ENCODE measurements around the gene ARFRP1.

The ARFRP1 gene

GRCh38 chr20:63686492-63687321 is 21.1 kb downstream of the ARFRP1 start:
- TF ChIP-seq CTCF (IDR thresholded peaks at IDR 0.05): no peak

GRCh38 chr20:63686094-63686491 is 21.7 kb downstream of the ARFRP1 start:
- TF ChIP-seq CTCF (IDR thresholded peaks at IDR 0.05): no peak

GRCh38 chr20:63685269-63686026 is 22.3 kb downstream of the ARFRP1 start:
- TF ChIP-seq CTCF (IDR thresholded peaks at IDR 0.05): no peak

- TF ChIP-seq CTCF (IDR thresholded peaks at IDR 0.05): no peak
Measured at GRCh38 chr20:63682384-63683139, 25.2 kb downstream of the ARFRP1 start.

GRCh38 chr20:63681609-63682142 is 26.1 kb downstream of the ARFRP1 start:
- TF ChIP-seq CTCF (IDR thresholded peaks at IDR 0.05): no peak

- no peak for TF ChIP-seq CTCF (IDR thresholded peaks at IDR 0.05)
Measured at GRCh38 chr20:63680857-63681608, 26.7 kb downstream of the ARFRP1 start.

All from LNCAP (cell line).